Brain microvascular endothelial cell (primary cell): ENCODE data around the gene STYXL1.
A peak's percentile ranks its signal among the peaks of the same experiment; 100 is the strongest.

Experiments
- DNase-seq: peaks from one replicate; pipeline ENCODE4 v3.0.0-alpha.2; 2020
- H3K27ac ChIP-seq: fragments of 250-450 bp; sonication (Bioruptor Pico); 2 replicates; pipeline ENCODE4 v1.5.1; 2020; ENCODE audit warnings: mild to moderate bottlenecking, moderate library complexity
- H3K27me3 ChIP-seq: fragments of 250-450 bp; sonication (Bioruptor Pico); replicated peaks from 2 replicates; pipeline ENCODE4 v1.5.1; 2020; ENCODE audit warnings: mild to moderate bottlenecking
- H3K36me3 ChIP-seq: fragments of 250-450 bp; sonication (Bioruptor Pico); replicated peaks from 2 replicates; pipeline ENCODE4 v1.5.1; 2020; ENCODE audit warnings: mild to moderate bottlenecking
- H3K4me3 ChIP-seq: 2 replicates; pipeline ENCODE4 v1.5.1; 2011; ENCODE audit warnings: low read depth, mild to moderate bottlenecking, control low read depth, low read length, moderate library complexity
- CTCF ChIP-seq: IDR thresholded peaks from 2 replicates; pipeline ENCODE4 v1.5.1; 2011; ENCODE audit warnings: low read depth, mild to moderate bottlenecking, moderate library complexity, low read length, control low read depth, inconsistent platforms; ENCODE audit errors: missing control alignments
- in situ Hi-C: cut with HindIII; loops from 2 replicates; pipeline ENCODE4 v1.10.0; 2017; ENCODE audit warnings: low sequenced_read_pairs, low pct_ligation_motif_present

Gene STYXL1

GRCh38 chr7:76066716-76067503 lies 19.1 kb upstream of the STYXL1 start:
- in situ Hi-C loops: no loop called here
- H3K27ac ChIP-seq: peak overlapping the region; percentile 28

GRCh38 chr7:76065016-76065612 lies 17.3 kb upstream of the STYXL1 start:
- no peak for DNase-seq
- Histone ChIP-seq H3K4me3 (no peak overlapping the region), H3K27ac (no peak overlapping the region), H3K27me3 (no peaks in the 10 kb centered on the region), H3K36me3 (peaks cover 53% of the 10 kb centered on the region)
- TF ChIP-seq CTCF: no peak
- in situ Hi-C loops: no loop called here

More at GRCh38 chr7:76066716-76067503, 19.1 kb upstream of the STYXL1 start:
- H3K4me3 ChIP-seq: no peak overlapping the region
- no peak for DNase-seq
- H3K27me3 ChIP-seq: no peaks in the 10 kb centered on the region
- no peak for TF ChIP-seq CTCF
- H3K36me3 ChIP-seq: peaks cover 40% of the 10 kb centered on the region

- Histone ChIP-seq H3K27me3 (no peaks in the 10 kb centered on the region), H3K36me3 (peaks cover 58% of the 10 kb centered on the region), H3K27ac (no peak overlapping the region), H3K4me3 (no peak overlapping the region)
- TF ChIP-seq CTCF: no peak
- in situ Hi-C loops: no loop called here
- no peak for DNase-seq
These were observed 16.6 kb upstream of the STYXL1 start for GRCh38 chr7:76064208-76064970.

- Histone ChIP-seq H3K27me3 (no peaks in the 10 kb centered on the region), H3K27ac (no peak overlapping the region), H3K36me3 (peaks cover 66% of the 10 kb centered on the region), H3K4me3 (no peak overlapping the region)
- DNase-seq: no peak
- in situ Hi-C loops: no loop called here
- no peak for TF ChIP-seq CTCF
These were observed 15.7 kb upstream of the STYXL1 start for GRCh38 chr7:76063525-76063924.

GRCh38 chr7:76063114-76063513 lies 15.3 kb upstream of the STYXL1 start:
- Histone ChIP-seq H3K27ac (no peak overlapping the region), H3K4me3 (no peak overlapping the region), H3K27me3 (no peaks in the 10 kb centered on the region), H3K36me3 (peaks cover 70% of the 10 kb centered on the region)
- in situ Hi-C loops: no loop called here
- no peak for DNase-seq
- no peak for TF ChIP-seq CTCF
